HG02642 (cell line): ENCODE results near the gene TEX26.
"Not testable (repeated sequence)": the region's sequence is repeated elsewhere in the genome, so short reads cannot be mapped to it uniquely, and the experiment has no call there.

Experiments used
- ATAC-seq: cut with Tn5 transposase; IDR thresholded peaks from one replicate; pipeline ENCODE4 v1.9.1; 2021; ENCODE audit warnings: mild to moderate bottlenecking; ENCODE audit not compliant: unreplicated experiment, poor library complexity

The TEX26 gene

DNA sequence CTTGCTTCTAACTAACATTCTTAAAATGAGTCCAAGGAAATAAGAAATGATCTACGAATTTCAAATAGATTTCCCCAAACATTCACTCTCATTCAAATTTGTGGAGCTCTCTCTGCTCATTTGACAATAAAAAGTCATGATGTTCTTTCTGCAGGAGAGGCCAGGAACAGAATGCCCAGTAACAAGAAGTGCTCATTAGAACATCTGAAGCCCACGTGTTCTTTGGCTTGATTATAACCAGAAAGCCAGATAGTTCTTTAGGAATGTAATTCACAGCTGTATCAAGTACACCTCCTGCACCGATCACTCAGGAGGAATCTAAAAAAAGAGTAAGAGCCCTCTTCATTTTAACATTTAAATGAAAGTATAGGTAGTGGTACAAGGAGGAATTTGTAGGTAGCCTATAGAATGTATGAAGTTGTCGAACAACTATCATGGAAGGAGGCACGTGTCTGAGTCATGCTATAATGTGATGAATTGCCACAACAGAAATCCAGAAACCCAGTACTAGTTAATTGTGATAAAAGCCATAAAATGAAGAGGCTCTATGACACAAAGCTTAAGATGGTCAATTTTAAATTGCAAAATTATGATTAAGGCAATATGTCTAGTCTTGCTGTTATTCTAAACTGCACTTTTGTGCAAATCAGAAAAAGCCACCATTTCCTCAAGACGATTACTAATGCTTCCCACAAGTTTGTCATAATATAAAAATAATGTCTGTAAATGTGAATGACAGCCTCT, 13.6 kb upstream of the TEX26 start:
- ATAC-seq = no peak

DNA sequence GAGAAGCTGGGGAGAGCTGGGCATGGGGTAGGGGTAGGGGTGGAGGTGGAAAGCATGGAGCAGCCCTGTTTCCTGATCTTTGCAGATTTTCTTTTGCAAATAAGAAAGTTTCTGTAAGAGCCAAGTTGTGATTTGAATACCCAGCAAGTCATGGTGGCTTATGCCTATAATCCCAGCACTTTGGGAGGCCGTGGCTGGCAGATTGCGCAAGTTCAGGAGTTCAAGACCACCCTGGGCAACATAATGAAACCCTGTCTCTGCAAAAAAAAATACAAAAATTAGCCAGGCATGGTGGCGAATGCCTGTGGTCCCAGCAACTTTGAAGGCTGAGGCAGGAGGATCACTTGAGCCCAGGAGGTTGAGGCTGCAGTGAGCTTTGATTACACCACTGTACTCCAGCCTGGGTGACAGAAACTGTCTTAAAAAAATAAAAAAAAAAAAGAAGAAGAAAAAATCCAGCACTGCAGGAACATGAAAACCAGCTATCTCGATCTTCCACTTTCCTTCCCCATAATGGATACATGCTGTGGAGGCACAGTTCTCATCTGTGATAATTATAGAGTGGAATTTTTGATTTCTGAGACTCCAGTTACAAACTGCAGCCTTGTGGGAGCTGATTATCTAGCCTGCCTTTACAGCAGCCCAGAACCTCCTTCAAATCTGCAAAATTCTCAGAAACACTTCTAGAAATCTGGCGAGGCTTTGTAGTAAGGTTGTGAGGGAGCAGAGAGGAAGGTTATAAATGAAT, 12.1 kb upstream of the TEX26 start:
- ATAC-seq = no peak

DNA sequence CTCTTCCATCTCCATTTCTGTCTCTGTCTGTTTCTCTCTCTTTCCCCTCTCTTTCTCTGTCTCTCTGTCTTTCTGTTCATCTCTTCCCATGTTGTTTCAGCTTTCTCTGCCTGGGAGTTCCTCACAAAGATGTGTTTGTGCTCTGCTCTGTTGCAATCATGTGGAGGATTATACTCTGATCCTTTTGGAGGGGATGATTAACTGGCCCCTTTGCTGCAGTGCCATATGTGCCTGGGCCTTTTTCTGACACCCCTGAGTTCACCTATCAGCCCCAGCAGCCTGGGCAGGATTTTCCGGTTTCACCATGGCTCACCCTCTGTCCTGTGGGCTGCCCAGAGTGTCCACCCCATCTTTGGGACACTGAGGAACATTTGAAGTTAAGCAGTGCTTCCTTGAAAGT, 9.0 kb upstream of the TEX26 start:
- ATAC-seq = no peak

DNA sequence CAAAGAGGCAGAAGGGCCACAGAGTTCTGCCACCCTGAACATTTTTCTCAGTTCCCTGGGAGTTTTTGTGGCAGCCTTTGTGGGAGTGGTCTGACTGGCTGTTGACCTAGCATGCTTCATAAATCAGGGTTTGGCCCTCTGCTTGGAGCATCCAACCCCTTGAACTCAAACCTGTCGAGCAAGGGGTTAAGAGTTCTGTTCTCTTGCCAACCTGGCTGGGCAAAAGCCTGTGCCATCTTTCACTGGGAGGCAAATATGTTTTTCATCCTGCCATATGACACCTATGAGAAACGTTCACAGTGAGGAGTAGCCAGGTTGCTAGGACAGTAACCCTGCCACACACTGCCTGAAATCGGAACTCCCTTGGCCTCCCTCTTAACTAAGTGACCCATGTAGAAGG, 7.7 kb upstream of the TEX26 start:
- no peak for ATAC-seq

DNA sequence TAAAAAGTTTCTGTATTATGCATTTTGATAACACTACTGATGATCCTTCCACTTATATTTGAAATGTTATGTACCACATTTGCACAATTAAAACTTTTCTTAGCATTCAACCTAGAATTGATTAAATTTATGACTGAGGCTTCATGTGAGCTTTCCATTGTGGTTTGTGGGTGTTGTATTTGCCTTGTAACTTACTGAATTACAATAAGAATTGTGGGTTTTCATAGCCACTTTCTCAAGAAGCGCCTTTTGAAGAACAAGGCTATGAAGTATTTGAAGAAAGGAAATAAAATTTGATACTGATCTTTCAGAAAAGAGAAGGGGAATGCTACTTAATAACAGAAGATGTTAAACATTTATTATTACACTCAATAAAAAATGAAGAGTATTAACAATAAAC, 7.0 kb upstream of the TEX26 start:
- ATAC-seq = no peak

DNA sequence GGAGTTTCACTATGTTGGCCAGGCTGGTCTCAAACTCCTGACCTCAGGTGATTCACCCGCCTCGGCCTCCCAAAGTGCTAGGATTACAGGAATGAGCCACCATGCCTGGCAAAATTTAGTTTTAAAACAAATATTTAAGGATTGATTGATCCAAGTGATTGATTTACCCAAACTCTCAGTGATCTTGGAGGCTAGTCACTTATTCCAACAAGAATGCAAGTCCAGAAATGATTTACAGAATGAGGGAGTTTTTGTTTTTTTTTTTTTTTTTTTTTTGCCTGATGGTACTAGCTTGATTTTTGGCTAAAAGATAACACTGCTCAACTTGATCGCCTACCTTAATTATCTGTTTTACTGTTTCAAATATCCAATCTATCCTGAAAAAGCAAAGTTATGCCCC, 5.7 kb upstream of the TEX26 start:
- ATAC-seq = no peak

DNA sequence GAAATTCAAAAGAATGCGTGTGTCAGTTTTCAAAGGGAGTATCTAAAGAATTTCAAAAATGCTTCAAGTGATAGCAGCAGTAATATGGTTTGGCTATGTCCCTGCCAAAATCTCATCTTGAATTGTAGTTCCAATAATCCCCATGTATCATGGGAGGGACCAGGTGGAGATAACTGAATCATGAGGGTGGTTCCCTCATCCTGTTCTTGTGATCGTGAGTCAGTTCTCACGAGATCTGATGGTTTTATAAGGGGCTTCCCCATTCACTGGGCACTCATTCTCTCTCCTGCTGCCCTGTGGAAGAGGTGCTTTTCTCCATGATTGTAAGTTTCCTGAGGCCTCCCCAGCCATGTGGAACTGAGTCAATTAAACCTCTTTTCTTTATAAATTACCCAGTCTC, 5.3 kb upstream of the TEX26 start:
- ATAC-seq = not testable (repeated sequence)

DNA sequence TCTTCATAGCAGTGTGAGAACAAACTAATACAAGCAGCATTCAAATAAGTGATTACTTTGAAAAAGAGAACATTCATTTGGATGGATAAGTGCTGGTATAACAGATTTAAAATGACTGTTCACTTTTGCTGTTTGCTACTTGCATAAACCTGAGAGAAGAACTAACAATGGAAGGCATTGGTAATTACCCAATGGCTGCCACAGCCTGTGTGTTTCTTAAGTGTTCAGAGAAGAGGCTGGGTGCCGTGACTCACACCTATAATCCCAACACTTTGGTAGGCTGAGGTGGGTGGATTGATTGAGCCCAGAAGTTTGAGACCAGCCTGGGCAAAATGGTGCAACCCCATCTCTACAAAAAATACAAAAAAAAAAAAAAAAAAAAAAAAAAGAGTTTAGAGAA, 4.9 kb upstream of the TEX26 start:
- no peak for ATAC-seq

DNA sequence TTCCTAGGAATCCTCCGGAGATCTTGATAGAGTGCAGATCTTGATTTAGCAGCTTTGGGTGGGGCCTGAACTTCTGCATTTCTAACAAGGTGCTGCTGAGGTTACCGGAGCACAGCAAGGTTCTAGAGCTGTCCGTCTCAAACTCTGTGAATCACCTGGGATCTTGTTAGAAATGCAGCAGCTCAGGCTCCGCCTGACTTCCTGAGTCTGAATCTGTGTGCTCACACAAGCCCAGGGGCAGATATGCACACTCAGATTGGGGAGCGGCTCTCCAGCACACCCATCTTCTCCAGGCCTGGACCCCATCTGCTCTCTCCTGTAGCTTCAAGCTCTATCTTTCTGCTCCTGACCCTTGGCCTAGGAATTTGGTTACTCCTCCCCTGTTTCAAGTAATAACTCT, 3.5 kb upstream of the TEX26 start:
- no peak for ATAC-seq

DNA sequence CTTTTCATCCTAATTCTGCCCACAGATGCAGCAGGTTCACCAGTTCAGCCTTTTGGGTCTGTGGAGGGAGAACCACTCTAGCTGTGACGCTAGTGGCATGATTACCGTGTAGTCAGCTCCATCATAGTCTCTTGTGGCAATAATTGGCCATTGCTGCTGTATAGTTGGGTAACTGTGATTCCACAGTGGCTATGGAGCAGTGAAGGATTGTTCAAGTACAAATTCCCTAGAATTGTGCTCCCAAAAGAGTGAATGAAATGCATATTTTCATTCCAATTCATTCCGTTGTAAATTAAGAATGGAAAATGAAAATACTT, 856 bp downstream of the TEX26 start:
- no peak for ATAC-seq

DNA sequence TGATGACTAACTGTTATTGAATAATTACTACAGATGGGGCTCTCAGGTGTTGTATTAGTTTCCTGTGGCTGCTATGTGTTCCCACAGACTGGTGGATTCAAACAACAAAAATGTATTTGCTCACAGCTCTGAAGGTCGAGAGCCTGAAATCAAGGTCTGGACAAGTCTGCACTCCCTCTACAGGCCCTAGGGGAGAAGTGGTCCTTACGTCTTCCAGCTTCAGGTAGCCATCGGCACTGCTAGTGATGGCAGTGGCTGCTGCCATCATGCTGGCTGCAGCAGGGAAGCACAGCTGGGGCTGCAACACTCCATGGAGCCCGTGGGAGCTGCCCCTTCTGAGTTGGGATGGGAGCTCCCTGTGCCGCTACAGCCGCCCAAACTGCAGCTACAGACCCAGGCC, 1.9 kb downstream of the TEX26 start:
- ATAC-seq = no peak

DNA sequence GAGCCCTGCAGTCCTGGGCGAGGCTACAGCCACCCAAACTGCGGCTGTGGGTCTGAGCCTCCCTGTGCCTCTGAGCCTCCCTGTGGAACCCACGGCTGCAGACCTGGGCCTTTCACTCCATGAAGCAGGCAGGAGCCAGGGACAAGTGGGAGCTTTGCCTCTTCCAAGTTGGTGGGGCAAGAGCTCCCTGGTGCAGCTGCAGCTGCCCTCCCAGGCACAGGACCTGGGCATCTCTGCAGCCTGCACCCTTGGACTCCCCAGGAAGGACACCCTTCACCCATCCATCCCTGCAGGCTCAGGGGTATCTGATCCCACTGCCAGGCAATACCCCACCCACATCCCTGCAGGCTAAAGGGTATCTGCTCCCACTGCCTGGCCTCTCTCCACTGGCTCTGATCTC, 2.3 kb downstream of the TEX26 start:
- ATAC-seq = no peak

DNA sequence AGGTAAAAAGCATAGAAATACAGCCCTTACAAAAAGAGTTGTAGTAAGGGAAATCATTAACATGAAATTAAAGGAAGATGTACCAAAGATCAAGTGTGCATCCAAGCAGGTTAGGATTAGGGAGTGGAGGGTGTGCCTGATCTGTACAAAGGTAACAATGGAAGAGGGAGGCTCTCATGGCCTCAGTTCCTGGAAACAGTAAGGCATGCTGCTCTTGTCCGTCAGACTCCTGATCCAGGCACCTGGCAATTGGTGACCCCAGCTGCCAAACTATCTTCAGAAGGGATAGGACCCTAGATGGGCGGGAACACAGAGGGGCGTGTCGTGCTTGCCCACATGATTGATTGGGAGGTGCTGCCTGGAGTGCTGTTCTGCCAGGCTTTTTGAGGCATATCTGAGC, 4.5 kb downstream of the TEX26 start:
- ATAC-seq = no peak

DNA sequence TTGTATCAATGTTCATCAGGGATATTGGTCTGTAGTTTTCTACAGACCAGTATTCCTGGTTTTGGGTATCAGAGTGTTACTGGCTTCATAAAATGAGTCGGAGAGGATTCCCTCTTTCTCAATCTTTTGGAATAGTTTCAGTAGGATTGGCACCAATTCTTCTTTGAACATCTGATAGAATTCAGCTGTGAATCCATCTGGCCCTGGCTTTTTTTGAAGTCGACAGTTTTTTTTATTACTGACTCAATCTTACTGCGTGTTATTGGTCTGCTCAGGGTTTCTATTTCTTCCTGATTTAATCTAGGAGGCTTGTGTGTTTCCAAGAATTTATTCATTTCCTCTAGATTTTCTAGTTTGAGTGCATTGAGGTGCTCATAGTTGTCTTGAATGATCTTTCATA, 11.4 kb downstream of the TEX26 start:
- no peak for ATAC-seq

DNA sequence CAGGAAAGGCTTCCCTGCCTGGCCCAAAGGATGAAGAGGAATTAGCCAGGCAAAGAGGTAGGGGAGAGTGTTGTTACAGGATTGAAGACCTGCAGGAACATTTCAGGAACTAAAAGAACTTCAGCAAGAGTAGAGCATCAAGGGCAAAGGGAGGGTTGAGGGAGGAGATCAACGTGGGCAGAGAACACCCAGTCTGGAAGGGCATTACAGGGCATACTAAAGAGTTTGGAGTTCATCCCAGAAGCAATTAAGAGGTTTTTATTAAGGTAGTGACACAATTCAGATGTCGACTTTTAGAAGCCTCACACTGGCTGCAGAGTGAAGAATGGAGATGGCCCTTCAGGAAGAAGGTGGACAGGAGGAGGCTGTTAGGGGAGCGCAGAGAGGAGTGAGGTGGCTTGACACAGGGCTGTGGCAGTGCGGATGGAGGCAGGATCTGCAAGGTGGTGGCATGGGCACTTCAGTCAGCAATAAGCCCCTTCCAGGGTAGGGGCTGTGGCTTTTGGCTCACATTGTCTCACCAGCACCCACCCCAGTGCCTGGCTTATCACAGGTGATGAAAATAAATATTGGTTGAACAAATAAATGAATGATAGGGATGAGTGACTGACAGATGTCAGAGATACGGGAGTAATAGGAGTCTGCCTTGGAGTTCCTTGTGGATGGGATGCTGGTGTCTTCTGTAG, 24.9 kb downstream of the TEX26 start:
- ATAC-seq = no peak

DNA sequence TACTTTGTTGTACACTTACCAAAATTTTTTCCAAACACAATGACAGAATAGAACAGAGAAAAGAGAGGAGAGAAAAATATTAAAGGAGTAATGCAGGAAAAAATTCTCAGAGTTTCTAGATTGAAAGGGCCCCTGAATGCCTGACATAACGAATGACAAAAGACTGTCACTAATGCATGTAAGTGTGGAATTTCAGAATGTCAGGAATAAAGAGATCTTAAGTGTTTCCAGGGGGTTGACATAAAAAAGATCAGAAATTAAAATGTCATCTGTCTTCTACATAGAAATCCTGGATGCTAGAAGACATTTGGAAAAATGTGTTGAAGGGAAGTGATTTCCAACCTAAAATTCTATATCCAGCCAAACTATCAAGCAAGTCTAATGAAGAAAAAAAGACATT, 27.2 kb downstream of the TEX26 start:
- no peak for ATAC-seq

DNA sequence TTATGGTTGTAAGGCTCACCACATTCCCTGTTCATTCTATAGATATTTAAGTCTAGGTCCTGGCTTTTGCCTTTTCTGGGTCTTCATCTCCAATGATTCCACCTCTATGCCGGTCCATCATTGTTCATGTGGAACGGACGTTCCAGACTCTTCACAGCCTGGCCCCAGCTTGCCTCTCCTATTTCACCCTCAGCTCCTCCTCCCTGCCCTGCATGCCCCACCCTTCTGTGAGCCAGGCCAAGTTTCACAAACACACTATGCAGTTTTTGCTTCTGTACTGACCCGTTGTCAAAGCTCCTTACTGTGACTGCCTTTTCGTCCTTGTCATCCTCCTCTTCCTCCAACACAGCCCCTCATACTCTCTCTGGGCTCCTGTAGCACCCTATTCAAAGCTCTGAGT, 31.3 kb downstream of the TEX26 start:
- no peak for ATAC-seq

DNA sequence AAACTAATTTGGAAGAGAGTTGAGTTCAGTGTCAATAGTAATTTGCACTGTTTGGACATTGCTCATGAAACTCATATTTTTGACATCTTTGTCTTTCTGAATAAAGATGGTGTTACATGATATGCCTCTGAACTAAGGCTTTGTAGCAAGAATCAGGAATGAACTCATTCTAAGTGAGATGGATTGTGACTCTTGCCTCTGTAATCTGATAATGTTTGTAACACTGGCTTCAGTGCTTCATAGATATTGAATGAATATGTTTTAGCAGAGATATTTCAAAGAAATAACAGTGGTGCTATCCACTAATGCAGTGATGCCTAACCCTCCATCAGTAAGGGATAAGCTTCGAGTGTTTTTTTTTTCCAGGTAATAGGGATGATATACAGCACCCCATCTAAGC, 32.9 kb downstream of the TEX26 start:
- no peak for ATAC-seq

DNA sequence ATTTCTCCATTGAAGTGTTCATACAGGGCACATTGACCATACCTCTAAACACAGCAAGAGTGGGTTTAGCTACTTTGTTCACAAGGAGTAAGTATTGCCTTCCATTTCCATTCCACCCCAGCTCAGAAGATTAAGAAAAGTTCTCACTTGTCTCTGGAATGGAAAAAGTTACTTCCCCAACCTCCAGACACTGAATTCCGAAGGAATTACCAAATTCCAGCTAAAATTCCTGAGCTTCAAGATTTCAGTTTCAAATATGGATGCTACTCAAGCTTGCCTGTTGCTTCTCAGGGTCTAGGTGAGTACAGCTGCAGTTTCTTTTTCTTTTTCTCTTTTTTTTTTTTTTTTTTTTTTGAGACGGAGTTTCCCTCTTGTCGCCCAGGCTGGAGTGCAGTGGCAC, 33.6 kb downstream of the TEX26 start:
- ATAC-seq = no peak

DNA sequence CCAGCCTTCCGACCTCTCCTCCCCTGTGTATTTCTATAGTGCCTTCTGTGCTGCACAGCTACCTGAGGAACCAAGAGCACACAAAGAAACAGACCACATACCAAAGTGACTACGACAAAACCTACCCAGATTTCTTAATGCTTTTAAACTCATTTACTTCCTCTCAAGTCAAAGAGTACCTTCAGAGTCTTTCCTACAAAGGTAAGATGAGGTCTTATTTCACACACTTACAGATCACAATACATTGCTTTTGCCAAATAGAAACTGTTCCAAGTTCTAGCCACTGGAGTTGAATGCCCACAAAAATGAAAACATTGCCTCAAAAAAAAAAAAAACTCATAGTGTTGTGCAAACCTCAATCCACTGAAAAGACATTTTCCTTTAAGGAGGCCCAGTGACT, 36.4 kb downstream of the TEX26 start:
- no peak for ATAC-seq

DNA sequence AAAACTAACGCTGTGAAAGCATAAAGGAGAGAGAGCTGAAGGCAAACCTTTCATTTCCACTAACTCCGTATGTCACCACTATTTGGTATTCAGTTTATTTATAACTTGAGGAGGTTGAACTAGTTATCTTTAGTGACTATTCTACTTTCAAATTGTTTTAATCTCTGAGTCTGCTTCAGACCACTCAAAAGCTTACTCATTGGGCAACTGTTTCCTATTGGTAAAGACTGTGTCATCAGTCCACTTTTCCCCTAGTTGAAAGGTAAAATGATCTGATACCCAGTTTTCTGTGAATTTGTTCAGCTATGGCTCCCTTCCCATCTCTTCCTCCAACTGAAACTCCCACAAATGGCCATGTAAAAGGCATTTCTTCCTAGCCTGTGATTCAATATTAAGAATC, 39.1 kb downstream of the TEX26 start:
- ATAC-seq = no peak

DNA sequence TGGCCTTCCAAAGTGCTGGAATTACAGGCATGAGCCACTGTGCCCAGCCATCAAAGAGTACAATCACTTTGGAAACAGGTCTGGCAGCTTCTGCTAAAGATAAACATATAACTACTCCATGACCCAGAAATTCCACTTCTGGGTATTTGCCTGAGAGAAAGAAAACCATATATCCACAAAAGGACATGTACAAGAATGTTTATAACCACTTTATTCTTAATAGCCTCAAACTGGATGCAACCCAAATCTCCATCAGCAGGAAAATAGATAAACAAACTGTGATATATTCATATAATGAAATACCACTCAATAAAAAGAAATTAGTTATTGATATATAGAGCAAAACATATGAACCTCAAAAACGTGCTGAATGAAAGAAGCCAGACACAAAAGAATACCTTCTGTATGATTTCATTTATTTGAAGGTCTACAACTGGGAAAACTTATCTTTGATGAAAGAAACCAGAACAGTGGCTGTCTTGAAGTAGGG, 40.5 kb downstream of the TEX26 start:
- no peak for ATAC-seq
